Measurements from ENCODE around the gene PAM. TPM values are rescaled to one million over a fixed set of nuclear protein-coding genes. Genes with fewer than 3 reads are reported as not detected.

Gene PAM
- total RNA-seq, 1 donor from 2014 or later = 267 TPM

GRCh38 chr5:102778478-102778877 lies 23.4 kb downstream of the PAM start:
- H3K27ac Mint-ChIP-seq (ENCODE audit: unreplicated experiment) = peak overlapping the region; percentile 21

GRCh38 chr5:102781359-102781758 lies 26.3 kb downstream of the PAM start:
- Mint-ChIP-seq H3K27ac (ENCODE audit: unreplicated experiment) (no peak overlapping the region), H3K9me3 (ENCODE audit: unreplicated experiment) (peaks cover 5% of the 10 kb centered on the region), H3K4me1 (ENCODE audit: unreplicated experiment) (peaks cover 40% of the 10 kb centered on the region), H3K4me3 (ENCODE audit: unreplicated experiment) (no peak overlapping the region), H3K36me3 (ENCODE audit: unreplicated experiment) (peaks cover 6% of the 10 kb centered on the region), H3K27me3 (ENCODE audit: unreplicated experiment) (no peaks in the 10 kb centered on the region)
- no peak for DNase-seq (ENCODE audit: extremely low spot score, unreplicated experiment)
- no peak for TF ChIP-seq CTCF (IDR thresholded peaks at IDR 0.05)

More at GRCh38 chr5:102778478-102778877, 23.4 kb downstream of the PAM start:
- no peak for TF ChIP-seq CTCF (IDR thresholded peaks at IDR 0.05)
- DNase-seq (ENCODE audit: extremely low spot score, unreplicated experiment) = no peak
- Mint-ChIP-seq H3K9me3 (ENCODE audit: unreplicated experiment) (peaks cover 11% of the 10 kb centered on the region), H3K36me3 (ENCODE audit: unreplicated experiment) (peaks cover 10% of the 10 kb centered on the region), H3K4me3 (ENCODE audit: unreplicated experiment) (no peak overlapping the region), H3K4me1 (ENCODE audit: unreplicated experiment) (peaks cover 42% of the 10 kb centered on the region), H3K27me3 (ENCODE audit: unreplicated experiment) (no peaks in the 10 kb centered on the region)

- no peak for DNase-seq (ENCODE audit: extremely low spot score, unreplicated experiment)
- Mint-ChIP-seq H3K27me3 (ENCODE audit: unreplicated experiment) (no peaks in the 10 kb centered on the region), H3K9me3 (ENCODE audit: unreplicated experiment) (peaks cover under 1% of the 10 kb centered on the region), H3K27ac (ENCODE audit: unreplicated experiment) (no peak overlapping the region), H3K36me3 (ENCODE audit: unreplicated experiment) (peaks cover 2% of the 10 kb centered on the region), H3K4me1 (ENCODE audit: unreplicated experiment) (peaks cover 40% of the 10 kb centered on the region), H3K4me3 (ENCODE audit: unreplicated experiment) (no peak overlapping the region)
- no peak for TF ChIP-seq CTCF (IDR thresholded peaks at IDR 0.05)
Observed at GRCh38 chr5:102781786-102782185, 26.7 kb downstream of the PAM start.

- TF ChIP-seq CTCF (IDR thresholded peaks at IDR 0.05) = no peak
- Mint-ChIP-seq H3K27me3 (ENCODE audit: unreplicated experiment) (no peaks in the 10 kb centered on the region), H3K27ac (ENCODE audit: unreplicated experiment) (no peak overlapping the region), H3K4me1 (ENCODE audit: unreplicated experiment) (peaks cover 38% of the 10 kb centered on the region), H3K9me3 (ENCODE audit: unreplicated experiment) (no peaks in the 10 kb centered on the region), H3K4me3 (ENCODE audit: unreplicated experiment) (no peak overlapping the region), H3K36me3 (ENCODE audit: unreplicated experiment) (no peaks in the 10 kb centered on the region)
- DNase-seq (ENCODE audit: extremely low spot score, unreplicated experiment) = no peak
Observed at GRCh38 chr5:102782217-102782872, 27.2 kb downstream of the PAM start.

GRCh38 chr5:102787134-102787533 lies 32.0 kb downstream of the PAM start:
- Mint-ChIP-seq H3K27me3 (ENCODE audit: unreplicated experiment) (no peaks in the 10 kb centered on the region), H3K4me1 (ENCODE audit: unreplicated experiment) (peaks cover 11% of the 10 kb centered on the region), H3K9me3 (ENCODE audit: unreplicated experiment) (no peaks in the 10 kb centered on the region), H3K27ac (ENCODE audit: unreplicated experiment) (no peak overlapping the region), H3K4me3 (ENCODE audit: unreplicated experiment) (no peak overlapping the region), H3K36me3 (ENCODE audit: unreplicated experiment) (no peaks in the 10 kb centered on the region)
- TF ChIP-seq CTCF (IDR thresholded peaks at IDR 0.05) = no peak
- DNase-seq (ENCODE audit: extremely low spot score, unreplicated experiment) = no peak
